Prostate gland (tissue), 2 donors: Measurements from ENCODE around the gene SLC8A3. TPM values are rescaled to one million over a fixed set of nuclear protein-coding genes. Genes with fewer than 3 reads are reported as not detected.

ENCODE experiments used
- DNase-seq: peaks from one replicate; pipeline ENCODE4 v3.0.0-alpha.2; 2019; ENCODE audit warnings: low spot score
- H3K27ac ChIP-seq, 2 donors: fragments of 200-600 bp; sonication (generic); 2 replicates each; pipeline ENCODE4 v1.5.1; 2017 to 2019
- H3K27me3 ChIP-seq: fragments of 200-600 bp; sonication (generic); replicated peaks from 2 replicates; pipeline ENCODE4 v1.5.1; 2019; ENCODE audit not compliant: insufficient read depth
- H3K36me3 ChIP-seq, 2 donors: fragments of 200-600 bp; sonication (generic); 1 replicate in 1 of 2; 2 replicates in 1 of 2; pipeline versions ENCODE4 v1.5.1 to v1.8.1; 2017 to 2019
- H3K4me1 ChIP-seq: fragments of 200-600 bp; sonication (generic); replicated peaks from 2 replicates; pipeline ENCODE4 v1.5.1; 2019
- H3K4me3 ChIP-seq, 2 donors: fragments of 200-600 bp; sonication (generic); 2 replicates each; pipeline ENCODE4 v1.5.1; 2017 to 2019
- H3K9me3 ChIP-seq: fragments of 200-600 bp; sonication (generic); 2 replicates; pipeline ENCODE4 v1.5.1; 2017
- POLR2A ChIP-seq: fragments of 450-650 bp; IDR thresholded peaks from one replicate; pipeline ENCODE4 v1.6.1; 2016; ENCODE audit warnings: antibody characterized with exemption, mild to moderate bottlenecking
- POLR2AphosphoS5 ChIP-seq: sonication (generic); formaldehyde crosslinking; IDR thresholded peaks from one replicate; pipeline ENCODE4 v1.6.1; 2017; ENCODE audit warnings: antibody characterized with exemption
- WGBS: methylation state at CpG from one replicate; pipeline ENCODE4 v1.1.5; 2018; 5-methylcytosine and 5-hydroxymethylcytosine counted together
- intact Hi-C: fragments of 100-400 bp; cut with DNase I; formaldehyde crosslinking; loops from one replicate; pipeline ENCODE4 v1.14.2; 2022
- total RNA-seq, 2 donors: library from RNA; depleted of rRNA; stranded (reverse); fragments of >200 nt; gene quantifications; one replicate each; pipeline ENCODE4 v1.1.0, GENCODE V29; 2016
- TF ChIP-seq, protein P1 (sequence below), 4 experiments: fragments of 200-600 bp in 2 of 4; fragments of 450-650 bp in 2 of 4; sonication (generic) in 2 of 4; IDR thresholded peaks; 1 replicate in 3 of 4; 2 replicates in 1 of 4; pipeline ENCODE4 v1.5.1; 2016 to 2019; ENCODE audit warnings: antibody characterized with exemption in 4 of 4, mild to moderate bottlenecking in 2 of 4, moderate library complexity in 2 of 4

SLC8A3 gene
- total RNA-seq, 2 donors from 2014 or later = 0.62 to 0.77 TPM

DNA sequence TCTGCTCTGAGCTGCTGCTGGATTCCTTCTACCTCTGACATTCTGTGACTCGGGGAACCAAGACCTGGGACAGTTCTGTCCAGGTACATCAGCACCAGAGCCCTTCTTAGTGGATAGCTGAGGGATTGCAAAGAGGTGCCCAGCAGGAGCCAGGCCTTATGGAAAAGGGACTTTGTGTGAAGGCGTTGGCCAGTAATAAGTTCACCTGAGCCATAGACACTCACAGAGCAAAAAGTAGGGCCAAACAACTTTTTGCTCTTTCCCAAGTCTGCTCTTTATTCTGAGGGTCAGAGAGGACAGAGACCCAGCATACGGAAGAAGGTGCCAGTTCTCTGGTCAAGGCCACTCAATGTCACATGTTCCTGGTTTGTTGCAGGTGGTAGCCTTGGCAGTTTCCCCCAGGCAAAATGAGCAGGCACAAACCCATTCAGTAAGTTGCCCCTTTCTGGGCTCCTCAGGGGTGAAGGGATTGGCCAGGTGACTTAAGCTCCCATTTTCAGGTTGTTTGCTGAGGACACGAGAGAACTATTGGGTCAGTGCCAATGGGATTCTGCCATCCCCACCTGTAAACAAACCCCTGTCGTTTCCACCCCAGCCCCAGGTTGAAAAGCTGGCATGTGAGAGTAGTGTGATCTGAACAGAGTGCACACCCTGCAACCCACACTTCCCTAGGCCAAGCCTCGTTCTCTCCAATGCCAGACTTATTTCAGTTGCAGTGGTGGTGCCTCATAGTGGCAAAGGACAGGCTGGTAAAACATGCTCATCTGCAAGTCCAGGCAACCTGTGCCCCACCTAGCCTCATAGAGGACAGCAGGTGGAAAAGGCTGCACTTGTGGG is 159.2 kb downstream of the SLC8A3 start:
- no peak for TF ChIP-seq POLR2AphosphoS5
- TF ChIP-seq, protein P1, sequence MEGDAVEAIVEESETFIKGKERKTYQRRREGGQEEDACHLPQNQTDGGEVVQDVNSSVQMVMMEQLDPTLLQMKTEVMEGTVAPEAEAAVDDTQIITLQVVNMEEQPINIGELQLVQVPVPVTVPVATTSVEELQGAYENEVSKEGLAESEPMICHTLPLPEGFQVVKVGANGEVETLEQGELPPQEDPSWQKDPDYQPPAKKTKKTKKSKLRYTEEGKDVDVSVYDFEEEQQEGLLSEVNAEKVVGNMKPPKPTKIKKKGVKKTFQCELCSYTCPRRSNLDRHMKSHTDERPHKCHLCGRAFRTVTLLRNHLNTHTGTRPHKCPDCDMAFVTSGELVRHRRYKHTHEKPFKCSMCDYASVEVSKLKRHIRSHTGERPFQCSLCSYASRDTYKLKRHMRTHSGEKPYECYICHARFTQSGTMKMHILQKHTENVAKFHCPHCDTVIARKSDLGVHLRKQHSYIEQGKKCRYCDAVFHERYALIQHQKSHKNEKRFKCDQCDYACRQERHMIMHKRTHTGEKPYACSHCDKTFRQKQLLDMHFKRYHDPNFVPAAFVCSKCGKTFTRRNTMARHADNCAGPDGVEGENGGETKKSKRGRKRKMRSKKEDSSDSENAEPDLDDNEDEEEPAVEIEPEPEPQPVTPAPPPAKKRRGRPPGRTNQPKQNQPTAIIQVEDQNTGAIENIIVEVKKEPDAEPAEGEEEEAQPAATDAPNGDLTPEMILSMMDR (IDR thresholded peaks at IDR 0.05) = no peak
- no peak for TF ChIP-seq POLR2A
- no peak overlapping the region for H3K4me3 ChIP-seq

DNA sequence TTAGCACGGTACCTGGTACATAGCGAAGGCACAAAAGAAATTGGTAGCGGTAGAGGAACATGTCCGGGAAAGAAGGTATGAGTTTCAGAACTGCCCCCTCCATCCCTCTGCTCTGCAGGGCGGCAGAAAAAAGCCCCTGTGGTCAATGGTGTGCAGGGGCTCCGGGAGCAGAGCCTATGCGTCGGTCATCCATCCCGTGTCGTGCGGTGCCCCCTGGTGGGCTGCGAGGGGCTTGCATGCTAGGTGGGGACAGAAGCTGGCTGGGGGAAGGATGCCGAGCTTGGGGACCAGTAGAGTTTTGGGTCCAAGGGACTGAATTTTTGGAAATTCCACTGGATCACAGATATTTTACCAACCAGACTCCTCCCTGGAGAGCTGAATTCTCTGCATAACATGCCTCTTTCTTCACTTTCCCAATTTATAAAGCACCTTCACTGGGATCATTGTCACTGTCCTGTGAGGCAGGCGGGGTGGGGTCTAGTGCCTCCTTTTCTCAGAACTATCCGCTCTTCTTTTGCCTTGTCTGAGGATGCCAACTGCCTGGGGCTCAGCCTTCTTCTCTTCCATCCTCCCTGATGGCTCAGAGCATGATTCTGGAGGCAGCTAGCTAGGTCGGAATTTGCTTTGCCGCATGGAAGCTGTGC is 160.8 kb downstream of the SLC8A3 start:
- intact Hi-C loops = loop anchor here (2.0 kb wide), 2 partner anchors 151 to 209 kb away; no protein-coding TSS in a partner anchor
- H3K4me1 ChIP-seq = no peaks in the 10 kb centered on the region
- H3K36me3 ChIP-seq = no peaks in the 10 kb centered on the region
- TF ChIP-seq POLR2A = no peak
- TF ChIP-seq POLR2AphosphoS5 = no peak
- TF ChIP-seq, protein P1 (IDR thresholded peaks at IDR 0.05) = peak; percentile 87 to 93 (median 88)
- WGBS = 36% methylated on average over 17 of the region's 17 CpGs
- H3K27me3 ChIP-seq = no peaks in the 10 kb centered on the region
- no peak overlapping the region for H3K4me3 ChIP-seq
- no peak overlapping the region for H3K27ac ChIP-seq
- DNase-seq = peak; percentile 46
- no peaks in the 10 kb centered on the region for H3K9me3 ChIP-seq

More for the DNA sequence above, 159.2 kb downstream of the SLC8A3 start:
- Histone ChIP-seq H3K4me1 (no peaks in the 10 kb centered on the region), H3K27me3 (no peaks in the 10 kb centered on the region), H3K36me3 (no peaks in the 10 kb centered on the region), H3K27ac (no peak overlapping the region), H3K9me3 (no peaks in the 10 kb centered on the region)
- DNase-seq = no peak
- intact Hi-C loops = loop anchor here (2.0 kb wide), 1 partner anchor 153 kb away; no protein-coding TSS in a partner anchor
- 65% methylated on average over 6 of the region's 6 CpGs for WGBS

DNA sequence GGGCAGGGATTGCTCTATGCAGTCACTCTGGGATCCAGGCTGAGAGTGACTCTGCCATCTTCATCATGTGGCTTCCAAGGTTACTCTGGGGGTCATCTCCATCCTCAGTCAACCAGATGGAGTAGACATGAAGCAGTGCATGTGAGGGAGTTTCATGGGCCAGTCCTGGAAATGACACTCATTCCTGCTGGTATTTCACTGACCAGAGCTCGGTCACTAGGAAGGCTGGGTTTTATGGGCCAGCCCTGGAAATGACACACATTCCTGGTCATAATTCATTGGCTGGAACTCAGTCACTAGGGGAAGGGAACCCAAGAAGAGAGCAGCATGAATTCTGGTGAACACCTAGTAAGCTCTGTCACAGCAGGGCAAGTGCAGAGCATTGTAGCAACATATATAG is 164.9 kb downstream of the SLC8A3 start:
- TF ChIP-seq POLR2AphosphoS5 = no peak
- TF ChIP-seq, protein P1 (IDR thresholded peaks at IDR 0.05) = no peak
- TF ChIP-seq POLR2A = no peak
- H3K27ac ChIP-seq = no peak overlapping the region
- 50% methylated on average over 1 of the region's 1 CpG for WGBS
- no peak overlapping the region for H3K4me3 ChIP-seq
- no peaks in the 10 kb centered on the region for H3K36me3 ChIP-seq
- intact Hi-C loops = no loop called here
- no peaks in the 10 kb centered on the region for H3K27me3 ChIP-seq
- H3K9me3 ChIP-seq = no peaks in the 10 kb centered on the region
- no peak for DNase-seq
- no peaks in the 10 kb centered on the region for H3K4me1 ChIP-seq

DNA sequence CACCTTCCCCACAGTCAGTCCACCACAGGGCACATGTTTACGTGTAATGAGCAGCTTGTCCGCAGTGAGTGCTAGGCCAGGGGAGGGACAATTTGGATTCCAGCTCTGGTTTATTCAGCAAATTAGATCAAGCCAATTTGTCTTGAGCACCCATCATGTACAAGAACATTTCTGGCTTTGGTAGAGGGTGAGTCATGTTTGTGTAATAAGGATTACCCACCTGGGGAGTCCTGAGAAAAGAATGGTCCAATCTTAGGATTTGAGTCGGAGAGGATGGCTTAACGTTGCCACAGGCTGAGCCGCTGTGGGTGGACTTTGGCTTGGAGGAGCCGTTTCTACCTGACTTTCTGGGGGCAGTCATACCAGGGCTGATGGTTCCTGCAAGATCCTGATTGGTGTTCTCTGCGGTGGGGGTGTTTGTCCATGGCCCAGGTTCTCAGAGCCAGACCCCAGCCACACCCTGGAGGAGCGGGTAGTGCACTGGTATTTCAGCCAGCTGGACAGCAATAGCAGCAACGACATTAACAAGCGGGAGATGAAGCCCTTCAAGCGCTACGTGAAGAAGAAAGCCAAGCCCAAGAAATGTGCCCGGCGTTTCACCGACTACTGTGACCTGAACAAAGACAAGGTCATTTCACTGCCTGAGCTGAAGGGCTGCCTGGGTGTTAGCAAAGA is 165.8 kb downstream of the SLC8A3 start:
- intact Hi-C loops = no loop called here
- H3K4me3 ChIP-seq = no peak overlapping the region
- no peak for DNase-seq
- TF ChIP-seq POLR2A (no peak), POLR2AphosphoS5 (no peak)
- TF ChIP-seq, protein P1 (IDR thresholded peaks at IDR 0.05) = no peak
- no peaks in the 10 kb centered on the region for H3K4me1 ChIP-seq
- no peaks in the 10 kb centered on the region for H3K27me3 ChIP-seq
- no peaks in the 10 kb centered on the region for H3K36me3 ChIP-seq
- no peak overlapping the region for H3K27ac ChIP-seq
- WGBS = 85% methylated on average over 15 of the region's 15 CpGs
- H3K9me3 ChIP-seq = no peaks in the 10 kb centered on the region
